ENCODE results near the gene TUSC7.

TUSC7 gene

DNA sequence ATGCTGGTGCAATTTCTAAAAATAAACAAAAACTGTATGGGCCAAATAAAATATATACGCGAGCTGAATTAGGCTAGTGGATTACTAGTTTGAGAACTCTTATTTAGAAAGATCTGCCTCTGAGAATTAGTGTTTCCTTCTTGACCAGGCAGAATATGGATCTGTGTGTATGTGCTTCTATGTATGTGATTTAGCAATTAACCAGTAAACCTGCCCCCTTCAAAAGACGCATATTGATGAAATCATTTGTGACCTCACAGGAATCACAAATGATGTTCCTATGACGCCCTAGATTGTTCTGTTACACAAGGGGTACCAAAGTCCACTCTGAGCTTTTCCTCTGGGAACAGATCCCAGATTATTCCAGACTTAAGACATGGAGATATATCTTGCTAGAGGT is at the start of gene TUSC7:
TUSC7 (plus strand) TSS at position 301 of the 400 bp plus-strand sequence.
- DNase-seq = no peak

DNA sequence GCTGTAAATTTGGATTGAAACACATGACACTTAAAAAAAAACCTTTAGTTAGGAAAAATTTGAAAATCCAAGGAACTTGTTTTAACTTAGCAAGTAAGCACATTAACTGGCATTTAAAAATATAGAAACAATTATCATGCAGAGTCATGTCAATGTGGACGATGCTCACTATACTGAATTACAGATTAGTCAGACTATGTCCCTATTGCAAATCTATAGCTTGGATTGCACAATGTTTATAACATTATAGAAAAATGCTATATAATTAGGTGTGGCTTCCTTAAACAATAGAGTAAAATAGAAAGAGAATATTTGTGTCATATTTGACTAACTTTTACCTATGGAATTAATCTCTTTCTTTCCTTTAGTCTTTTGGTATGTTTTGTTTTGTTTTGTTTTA is 48.4 kb upstream of the TUSC7 start:
- no peak for DNase-seq

DNA sequence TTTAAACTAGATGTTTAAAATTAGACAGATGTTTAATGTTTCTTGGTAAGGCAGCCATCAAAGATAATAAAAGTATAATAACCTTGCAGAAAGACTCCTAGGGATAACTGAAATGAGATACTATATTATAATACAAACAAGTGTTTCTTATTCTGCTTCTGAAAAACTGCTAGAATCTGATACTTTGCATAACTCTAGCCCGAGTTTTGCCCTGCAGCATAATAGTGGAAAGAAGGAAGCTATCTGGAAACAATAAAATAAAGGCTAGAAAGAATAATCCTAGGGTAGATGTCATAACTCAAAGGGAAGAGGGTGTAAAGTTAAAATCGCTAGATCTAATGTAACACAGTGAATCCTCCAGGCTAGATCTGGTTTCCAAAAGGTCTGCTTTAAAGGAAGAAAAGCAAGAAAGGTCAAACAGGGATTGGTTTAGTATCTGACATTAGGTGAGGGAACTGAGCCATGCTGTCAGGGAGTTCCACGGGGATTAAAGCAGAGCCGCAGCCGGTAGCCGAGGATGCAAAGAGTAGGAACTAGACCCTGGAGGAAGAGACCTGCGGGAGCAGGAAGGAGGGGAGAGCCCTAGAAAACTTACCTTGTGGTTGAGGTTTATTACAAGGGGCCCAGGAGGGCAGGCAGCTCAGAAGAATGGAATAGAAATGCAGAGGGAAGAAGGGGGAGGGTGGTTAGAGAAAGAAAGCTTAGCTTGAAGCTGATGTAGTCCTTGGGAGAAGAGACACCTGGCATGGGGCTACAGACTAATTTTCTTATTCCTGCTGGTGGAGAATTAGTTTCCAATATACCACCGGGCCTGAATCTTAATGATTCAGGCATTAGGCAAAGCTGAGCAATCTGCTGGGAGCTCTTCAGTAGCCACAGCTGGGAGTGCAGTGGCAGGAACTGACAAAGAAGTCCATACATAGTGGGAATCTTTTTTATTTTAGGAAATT is 46.1 kb upstream of the TUSC7 start:
- no peak for DNase-seq

DNA sequence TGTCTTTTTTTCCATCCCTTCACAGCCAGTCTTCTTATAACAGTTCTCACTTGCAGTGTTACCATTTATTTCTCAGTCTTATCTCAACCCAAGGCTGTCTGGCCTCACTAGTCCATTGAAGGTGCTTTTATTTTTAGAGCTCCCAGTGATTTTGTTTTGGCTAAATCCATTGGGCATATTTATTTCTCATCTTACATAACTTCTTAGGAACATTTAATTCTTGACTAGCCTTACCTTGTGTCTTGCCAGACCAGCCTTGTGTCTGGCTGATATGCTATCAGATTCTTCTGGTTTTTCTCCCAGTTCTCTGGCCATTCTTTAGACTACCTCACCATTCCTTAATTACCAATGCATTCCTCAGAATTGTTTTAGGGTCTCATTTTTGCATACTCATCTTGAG is 42.3 kb upstream of the TUSC7 start:
- no peak for DNase-seq

DNA sequence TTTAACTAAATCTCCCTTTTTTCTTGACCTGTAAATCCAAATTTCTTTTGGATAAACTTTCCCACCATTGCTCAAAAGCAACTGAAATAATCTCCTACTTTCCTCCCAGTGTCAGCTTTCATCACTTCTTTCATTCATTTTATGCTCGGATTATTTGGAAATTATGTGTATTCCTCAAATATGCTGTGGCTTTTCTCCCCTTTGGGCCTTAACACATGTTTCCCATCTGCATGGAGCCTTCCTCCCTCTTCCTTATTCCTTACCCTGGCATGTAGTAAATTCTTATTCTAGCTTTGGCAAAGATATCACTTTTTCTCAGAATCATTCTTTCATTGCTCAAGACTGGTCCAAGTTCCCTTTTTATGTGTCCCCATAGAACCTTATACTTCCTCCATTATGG is 41.8 kb upstream of the TUSC7 start:
- no peak for DNase-seq

DNA sequence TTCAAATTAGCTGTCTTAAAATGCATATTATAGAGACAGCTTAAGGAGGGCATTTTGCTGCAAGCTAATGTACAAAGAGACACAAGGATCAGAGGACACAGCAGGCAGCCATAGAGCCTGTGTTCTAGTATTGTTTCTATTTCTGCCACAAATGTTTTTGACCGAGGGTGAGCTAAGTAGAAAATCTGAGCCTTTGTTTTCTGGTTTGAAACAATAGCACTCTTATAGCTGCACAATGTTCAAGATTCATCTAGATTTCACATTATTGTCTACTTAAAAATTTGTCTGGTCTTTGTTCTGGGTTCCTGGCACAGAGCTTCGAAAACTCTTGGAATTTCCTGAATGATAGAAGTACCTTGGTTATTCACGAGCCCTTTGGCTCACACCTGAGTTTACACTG is 40.0 kb upstream of the TUSC7 start:
- DNase-seq = no peak

DNA sequence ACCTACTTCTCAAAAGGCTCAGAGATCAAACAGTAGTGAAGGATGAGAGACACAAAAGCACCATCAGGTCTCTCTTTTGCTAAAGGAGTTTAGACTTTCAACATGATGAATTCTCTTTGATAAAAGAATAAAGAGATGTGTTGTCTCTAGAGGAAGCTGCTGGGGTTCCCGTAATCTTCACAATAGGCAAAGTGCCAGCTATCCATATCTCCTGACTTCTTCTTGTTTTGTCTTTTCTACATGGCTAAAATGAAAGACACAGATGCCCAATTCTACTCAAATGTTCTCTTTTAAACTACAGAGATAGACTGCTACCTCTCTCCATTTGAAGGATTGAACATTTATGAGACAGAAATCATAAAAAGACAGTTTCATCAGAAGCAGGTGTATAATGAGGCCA is 38.4 kb upstream of the TUSC7 start:
- DNase-seq = no peak

DNA sequence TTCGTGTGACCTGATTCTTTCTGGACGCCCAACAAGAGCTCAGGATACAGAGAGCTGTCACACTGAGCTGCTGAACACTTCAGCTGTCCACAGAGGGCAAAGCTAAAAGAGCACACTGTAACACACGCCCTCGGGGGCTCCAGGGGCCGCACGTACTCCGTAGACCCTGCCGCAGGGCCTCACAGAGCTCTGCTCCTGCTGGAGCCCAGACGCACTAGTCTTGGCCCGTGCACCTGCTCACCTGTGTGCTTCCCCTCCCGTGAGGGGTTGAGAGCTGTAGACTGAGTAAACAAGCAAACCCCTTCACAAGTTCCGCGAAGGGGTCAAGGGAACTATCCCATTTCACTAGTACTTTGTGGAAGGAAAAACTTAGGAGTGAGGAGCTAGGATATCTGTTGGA is 30.7 kb upstream of the TUSC7 start:
- no peak for DNase-seq

DNA sequence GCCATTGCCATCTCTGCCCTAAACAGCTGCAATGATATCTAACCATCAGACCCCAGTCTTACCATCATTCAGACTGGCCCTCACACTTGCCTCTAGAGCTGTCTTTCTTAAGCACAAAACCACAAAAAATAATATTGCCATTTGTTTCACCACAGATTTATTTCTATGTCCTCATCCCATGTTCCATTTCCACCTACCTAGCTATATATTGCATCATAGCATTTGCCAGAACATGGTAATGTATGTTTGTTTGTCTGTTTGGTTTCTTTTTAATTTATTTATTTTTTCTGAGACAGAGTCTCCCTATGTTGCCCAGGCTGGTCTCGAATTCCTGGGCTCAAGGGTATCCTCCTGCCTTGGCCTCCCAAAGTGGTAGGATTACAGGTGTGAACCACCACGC is 18.5 kb upstream of the TUSC7 start:
- no peak for DNase-seq

DNA sequence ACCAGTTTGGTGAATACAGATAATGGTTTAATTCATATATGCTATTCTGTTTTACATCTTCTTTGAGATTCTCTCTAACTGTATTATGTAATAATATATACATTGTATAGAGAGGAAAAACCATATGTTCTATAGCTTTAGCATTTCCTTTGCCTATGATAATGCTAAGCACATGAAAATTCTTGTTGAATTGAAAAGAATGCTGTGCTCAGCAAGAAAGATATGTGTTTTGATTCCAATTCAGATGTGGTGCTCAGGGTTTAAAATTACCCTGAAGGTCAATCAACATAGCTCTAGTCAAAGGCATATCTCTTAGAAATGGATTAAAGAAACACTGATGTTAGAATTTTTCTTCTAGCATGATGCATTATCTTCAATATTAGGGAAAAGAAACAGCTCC is 8.5 kb upstream of the TUSC7 start:
- no peak for DNase-seq

DNA sequence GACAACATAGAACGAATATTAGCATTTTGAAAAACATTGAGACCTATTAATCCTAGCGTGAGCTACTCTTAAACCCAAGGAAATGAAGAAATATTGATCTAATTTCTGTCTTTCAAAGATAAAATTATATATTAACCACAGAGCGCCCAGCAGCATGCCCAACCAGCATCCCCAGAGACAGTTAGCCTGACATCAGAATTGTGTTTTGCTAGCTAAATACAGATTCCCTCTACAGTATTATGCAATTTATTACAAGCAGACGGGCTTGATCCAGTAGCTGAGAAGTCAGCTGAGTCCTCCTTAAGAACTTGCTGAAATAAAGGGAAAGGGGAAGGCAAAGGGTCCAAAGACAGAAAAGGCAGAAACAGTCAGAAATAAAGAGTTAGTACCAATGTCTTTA is 7.2 kb upstream of the TUSC7 start:
- DNase-seq = no peak

DNA sequence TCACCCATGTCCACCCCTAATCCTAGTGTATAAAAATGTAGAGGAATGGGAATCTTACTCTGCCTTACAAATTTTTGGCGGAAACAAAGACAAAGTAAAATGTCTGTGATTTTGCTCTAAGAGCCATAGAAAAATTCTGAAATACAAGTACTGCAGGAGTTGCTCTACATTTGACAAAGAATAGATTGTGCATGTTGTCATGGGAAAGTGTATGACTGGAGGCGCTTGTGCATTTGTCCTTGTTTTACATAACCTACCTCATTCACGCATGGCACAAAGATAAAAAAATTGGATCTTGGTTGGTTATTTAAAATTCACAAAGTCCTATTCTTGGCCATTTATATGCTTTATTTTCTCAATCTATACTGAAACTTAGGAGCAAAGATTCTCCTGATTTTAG is 2.0 kb upstream of the TUSC7 start:
- DNase-seq = no peak

DNA sequence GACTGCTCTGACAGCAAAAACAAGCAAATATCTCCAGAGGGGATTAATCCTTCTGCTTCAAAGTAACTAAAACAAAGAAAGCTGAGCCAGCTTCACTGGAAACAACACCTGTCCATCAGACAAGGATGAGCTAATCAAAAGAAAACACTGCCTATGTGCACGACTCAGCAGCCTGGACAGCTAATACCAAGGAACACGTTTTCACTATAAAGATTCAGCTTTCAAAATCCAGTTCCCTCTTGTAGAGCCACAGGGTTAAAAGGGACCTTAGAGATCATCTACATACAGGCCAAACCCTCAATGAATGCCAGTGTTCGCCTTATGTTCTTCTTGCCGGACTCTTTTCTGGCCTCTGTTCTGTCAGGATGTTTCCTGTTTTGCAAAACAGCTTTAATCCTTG is 6.9 kb downstream of the TUSC7 start:
- DNase-seq = no peak

DNA sequence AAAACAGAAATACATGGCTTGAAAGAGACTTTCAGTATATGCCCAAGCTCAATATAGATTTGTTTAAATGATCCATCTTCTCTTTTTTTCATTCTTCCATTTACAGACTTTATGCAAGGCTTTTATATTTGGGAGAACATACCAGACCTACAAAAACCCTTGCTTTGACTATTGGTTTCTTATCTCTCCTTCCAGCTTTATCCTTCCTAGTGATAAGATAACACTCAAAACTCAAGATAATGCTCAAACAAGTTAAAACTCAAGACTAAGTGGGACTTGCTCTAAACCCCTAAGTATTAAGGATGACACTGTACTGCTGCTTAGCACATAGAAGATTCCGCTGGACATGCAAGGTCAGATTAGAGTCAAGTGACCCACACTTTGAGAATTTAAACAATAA is 8.0 kb downstream of the TUSC7 start:
- DNase-seq = no peak

DNA sequence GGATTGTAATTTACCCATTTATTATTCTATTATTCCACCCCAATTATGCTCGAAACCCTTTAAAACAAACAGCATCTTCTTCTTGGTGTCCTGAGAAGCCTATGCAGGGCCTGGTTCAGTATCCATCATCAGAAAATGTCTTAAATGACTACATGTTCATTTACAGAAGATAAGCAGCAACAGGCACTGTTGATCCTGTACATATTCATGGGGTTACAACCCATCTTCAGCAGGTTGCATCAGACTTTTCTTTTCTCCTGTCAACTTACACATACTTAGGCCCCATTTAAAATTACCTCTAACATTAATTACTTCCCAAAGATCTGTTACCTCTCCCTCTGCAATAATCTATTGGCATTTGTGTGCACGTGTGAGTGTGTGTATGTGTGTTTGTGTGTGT is 18.9 kb downstream of the TUSC7 start:
- DNase-seq = no peak

DNA sequence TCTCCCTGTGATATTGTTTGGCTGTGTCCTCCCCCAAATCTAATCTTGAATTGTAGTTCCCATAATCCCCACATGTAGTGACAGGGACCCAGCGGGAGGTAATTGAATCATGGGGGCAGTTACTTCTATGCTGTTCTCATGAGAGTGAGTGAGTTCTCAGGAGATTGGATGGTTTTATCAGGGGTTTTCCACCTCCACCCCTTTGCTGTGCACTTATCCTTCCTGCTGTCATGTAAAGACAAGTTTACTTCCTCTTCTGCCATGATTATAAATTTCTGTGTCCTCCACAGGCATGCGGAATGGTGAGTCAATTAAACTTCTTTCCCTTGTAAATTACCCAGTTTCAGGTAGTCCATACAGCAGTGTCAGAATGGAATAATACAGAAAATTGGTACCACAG is 24.7 kb downstream of the TUSC7 start:
- no peak for DNase-seq

DNA sequence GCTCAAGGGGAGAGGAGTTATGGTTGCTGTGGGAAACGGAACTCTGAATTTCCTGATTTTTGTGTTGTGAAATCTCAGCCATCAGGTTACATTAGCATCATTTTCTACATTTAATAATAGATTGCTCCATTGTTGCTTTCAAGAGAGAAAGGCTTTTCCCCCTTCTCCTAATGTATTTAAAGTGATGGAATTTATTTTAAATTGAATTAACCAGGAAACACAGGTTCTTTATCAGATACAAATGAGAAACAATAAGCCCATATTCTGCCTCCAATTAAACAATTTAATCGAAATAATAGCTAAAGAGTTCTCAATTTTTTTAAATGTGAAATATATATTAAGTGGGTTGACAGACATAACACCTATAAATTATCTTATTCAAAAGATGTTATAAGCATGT is 30.1 kb downstream of the TUSC7 start:
- no peak for DNase-seq

DNA sequence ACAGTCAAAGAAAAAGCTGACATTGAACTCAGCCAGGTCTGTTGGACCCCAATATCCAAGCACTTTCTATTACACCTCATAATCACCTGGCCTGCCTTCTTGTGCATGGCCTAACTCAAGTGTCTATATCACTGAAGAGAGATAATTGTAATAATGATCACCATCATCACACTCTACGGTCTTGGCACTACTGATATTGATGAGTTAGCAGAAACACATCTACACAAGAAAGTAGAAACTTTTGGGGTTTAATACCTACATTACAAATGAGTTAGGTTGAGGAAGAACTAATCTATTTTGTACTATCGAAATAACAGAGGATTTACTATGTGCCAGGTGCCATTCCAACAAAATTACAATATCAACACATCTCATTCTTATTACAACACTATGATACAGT is 30.7 kb downstream of the TUSC7 start:
- no peak for DNase-seq

DNA sequence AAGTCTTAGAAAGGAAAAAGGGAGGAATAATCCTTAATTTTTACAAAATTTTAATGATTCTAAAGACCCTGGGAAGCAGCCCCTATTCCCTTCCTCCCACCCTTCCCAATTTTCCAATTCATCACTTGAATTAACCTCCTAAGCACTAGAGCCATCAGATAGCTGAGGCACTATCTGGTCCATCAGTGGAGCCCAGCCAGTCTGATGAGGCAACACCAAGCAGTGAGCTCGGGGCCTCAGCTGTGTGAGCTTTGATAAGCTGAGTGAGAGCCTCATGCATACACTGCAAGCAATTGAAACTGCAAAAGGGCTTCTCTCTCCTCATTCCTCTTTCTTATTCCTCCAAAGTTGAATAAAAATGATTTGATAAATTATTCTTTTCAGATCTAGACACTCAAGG is 31.9 kb downstream of the TUSC7 start:
- DNase-seq = no peak

DNA sequence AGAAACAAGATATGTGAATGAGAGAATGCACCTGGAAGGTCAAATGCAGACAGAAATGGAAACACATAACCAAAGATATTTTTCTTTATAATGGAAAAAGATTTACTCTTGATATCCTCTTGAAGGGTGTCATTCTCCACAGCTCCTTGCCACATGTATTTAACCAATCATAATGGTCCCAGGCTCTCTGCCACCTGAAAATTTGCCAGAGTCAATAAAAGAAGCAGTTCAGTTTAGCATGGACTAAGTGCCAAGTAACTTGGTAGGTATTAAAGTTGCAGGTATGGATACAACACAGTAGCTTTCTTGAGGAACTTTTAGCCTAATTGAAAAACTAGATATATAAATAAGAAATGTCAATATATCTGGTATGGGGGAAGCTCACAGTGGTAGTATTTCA is 33.5 kb downstream of the TUSC7 start:
- no peak for DNase-seq

DNA sequence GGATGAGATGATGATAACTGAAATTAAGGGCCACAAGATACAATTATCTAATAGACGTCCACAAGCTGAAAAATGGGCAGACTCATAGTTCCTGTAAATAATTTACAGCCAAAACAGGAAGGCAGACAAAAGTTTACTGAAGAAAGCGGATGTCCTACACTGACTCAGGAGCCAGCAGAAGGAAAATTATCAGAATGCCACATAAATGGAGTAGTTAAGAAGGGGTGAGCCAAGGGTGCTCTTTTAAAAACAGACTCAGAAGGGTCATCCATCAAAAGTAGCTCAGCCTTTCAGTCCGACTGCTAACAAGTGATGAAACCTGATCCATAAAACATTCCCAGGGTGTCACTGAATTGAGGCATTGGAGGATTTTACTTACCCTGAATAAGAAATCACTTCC is 39.8 kb downstream of the TUSC7 start:
- no peak for DNase-seq

DNA sequence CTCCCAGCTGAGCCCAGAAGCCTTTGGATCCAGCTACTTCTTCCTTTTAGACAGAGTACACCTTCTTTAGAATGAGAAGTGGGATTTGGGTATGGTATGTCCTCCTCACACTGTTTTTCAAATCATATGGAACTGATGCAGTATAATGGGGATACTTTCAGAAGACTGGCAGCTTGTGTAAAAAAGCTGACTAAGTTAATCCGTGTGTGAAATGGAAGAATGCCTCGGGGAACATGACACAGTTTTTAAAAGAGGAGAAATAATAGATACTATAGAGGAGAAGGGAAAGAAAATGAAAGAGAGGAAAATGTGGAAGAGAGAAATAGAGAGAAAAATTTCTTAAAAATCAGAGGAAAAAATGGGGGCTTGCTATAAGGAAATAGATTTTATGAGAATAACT is 47.7 kb downstream of the TUSC7 start:
- DNase-seq = no peak

DNA sequence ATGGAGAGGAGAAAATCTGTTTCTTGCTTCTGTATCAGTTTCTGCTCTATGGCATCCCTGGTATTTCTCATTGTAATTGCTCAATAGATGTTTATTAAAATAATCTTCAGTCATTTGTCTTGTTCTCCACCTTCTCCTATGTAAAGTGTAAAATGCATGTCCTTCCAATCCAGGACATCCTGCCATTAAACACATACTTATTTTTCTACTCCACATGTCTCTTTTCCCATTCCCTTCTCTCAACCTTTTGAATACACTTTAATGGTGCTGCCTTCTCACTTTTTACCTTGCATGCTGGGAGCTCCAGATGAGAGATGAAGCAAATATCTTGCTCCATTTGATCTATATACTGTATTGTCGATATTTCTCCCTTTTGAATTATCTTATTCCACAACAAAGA is 49.7 kb downstream of the TUSC7 start:
- DNase-seq = no peak

Measured in NCI-H1436 (cell line).